ENCODE measurements around the gene SMURF2. TPM values are rescaled to one million over a fixed set of nuclear protein-coding genes. Genes with fewer than 3 reads are reported as not detected.

SMURF2 gene
- total RNA-seq, 2 donors from 2014 or later, result 13.4 to 14.2 TPM

GRCh38 chr17:64496786-64497564 lies 165.1 kb downstream of the SMURF2 start, which contains the start of gene POLG2:
TSS of gene POLG2 (minus strand) at chr17:64497054. CDS start at chr17:64496968, 86 bp downstream.
- peak; percentile 89 for ATAC-seq (replicated peaks)
- Mint-ChIP-seq H3K9me3 (no peaks in the 10 kb centered on the region), H3K27me3 (no peaks in the 10 kb centered on the region), H3K4me1 (peaks cover 40% of the 10 kb centered on the region), H3K27ac (peak within 1 kb of the TSS; percentile 100), H3K4me3 (peak within 1 kb of the TSS; percentile 98), H3K36me3 (ENCODE audit: low read depth) (peaks cover 88% of the 10 kb centered on the region)

GRCh38 chr17:64496348-64496785 lies 165.7 kb downstream of the SMURF2 start:
- Mint-ChIP-seq H3K4me3 (peak overlapping the region; percentile 98), H3K36me3 (ENCODE audit: low read depth) (peaks cover 88% of the 10 kb centered on the region), H3K9me3 (no peaks in the 10 kb centered on the region)

More at GRCh38 chr17:64496348-64496785, 165.7 kb downstream of the SMURF2 start:
- ATAC-seq (replicated peaks), result no peak
- H3K4me1 Mint-ChIP-seq, result peaks cover 35% of the 10 kb centered on the region
- peak overlapping the region; percentile 100 for H3K27ac Mint-ChIP-seq
- no peaks in the 10 kb centered on the region for H3K27me3 Mint-ChIP-seq

Other genes starting within 250 kb of the SMURF2 start
- not detected for gene MILR1, start 213.2 kb downstream of the SMURF2 start, total RNA-seq
- gene POLG2, start 165.3 kb downstream of the SMURF2 start, total RNA-seq, result 10 to 100 TPM; 38.8 to 40.9 TPM
- 100 to 1,000 TPM; 485 to 742 TPM for gene DDX5, start 156.0 kb downstream of the SMURF2 start, total RNA-seq
- gene CEP95, start 155.3 kb downstream of the SMURF2 start, total RNA-seq, result 10 to 100 TPM; 45.3 to 63.4 TPM

Data from activated T-helper 17 cell treated with anti-CD3 and anti-CD28 coated beads, Interleukin-2, amount 50 U/mL, for 72 hours (primary cell).